Stimulated activated CD8-positive, alpha-beta memory T cell treated with anti-CD3 and anti-CD28 coated beads, Interleukin-15, amount 100 ng/mL, for 1 hour (primary cell): Measurements from ENCODE around the gene KRT76.
"Not testable (repeated sequence)": the region's sequence is repeated elsewhere in the genome, so short reads cannot be mapped to it uniquely, and the experiment has no call there.

Experiments
- DNase-seq: peaks from one replicate; pipeline ENCODE4 v3.0.0-alpha.2; 2020; ENCODE audit warnings: low read depth

Gene KRT76

GRCh38 chr12:52796839-52797528, 19.8 kb upstream of the KRT76 start:
- no peak for DNase-seq

- DNase-seq = no peak
Observed at GRCh38 chr12:52796429-52796794, 19.3 kb upstream of the KRT76 start.

- no peak for DNase-seq
Observed at GRCh38 chr12:52795694-52796428, 18.7 kb upstream of the KRT76 start, which contains the start of gene KRT3. KRT3 (minus strand) TSS chr12:52796117; CDS start chr12:52796042, 75 bp downstream.

DNA sequence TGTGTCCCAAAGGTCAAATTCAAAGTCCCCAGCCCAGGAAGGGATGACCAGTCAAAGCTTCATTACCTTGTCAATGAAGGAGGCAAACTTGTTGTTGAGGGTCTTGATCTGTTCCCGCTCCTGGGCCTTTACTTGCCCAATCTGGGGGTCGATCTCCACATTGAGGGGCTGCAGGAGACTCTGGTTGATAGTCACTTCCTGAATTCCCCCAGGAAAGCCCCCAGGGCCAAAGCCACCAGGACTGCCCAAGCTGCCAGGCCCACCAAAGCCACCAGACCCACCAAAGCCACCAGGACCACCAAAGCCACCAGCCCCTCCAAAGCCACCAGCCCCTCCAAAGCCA, 18.2 kb upstream of the KRT76 start:
- DNase-seq = not testable (repeated sequence)

DNA sequence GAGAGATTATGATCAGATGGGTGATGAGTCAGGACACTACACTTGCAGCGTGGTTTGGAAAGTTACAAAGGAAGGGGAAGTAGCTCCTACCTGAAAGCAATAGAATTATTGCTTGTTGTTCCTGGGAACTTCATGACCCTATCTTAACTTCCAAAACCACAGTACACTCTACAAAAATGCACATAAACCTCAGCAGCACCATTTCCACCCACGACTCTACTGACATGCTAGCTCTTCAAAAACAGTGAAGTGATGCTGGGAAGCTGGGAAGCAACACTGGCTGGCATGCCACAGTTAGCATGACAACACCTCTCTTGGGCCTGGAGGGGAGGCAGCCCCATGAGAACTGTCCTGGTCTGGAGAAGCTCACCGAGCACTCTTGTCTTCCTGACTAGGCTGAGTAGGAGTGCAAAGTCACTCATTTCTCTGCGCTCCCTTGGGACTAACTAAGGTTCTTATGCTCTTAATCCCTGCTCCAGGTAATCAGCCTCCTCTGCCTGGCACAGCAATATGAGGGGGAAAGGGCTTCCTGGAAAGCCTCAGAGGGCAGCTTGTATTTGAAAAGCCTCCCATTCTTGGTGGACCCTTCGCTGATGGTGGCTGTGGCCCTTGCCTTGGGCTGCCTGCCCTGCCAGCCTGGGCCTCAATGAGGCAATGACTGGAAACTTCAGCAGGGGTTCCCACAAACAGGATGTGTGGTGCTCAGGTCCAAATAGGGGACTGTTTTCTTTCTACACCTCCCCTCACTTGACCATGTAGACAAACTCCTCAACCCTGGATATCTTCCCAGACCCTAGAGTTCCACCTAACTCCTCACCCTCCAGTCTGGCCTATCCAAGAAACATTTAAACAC, 17.6 kb upstream of the KRT76 start:
- DNase-seq = no peak

- no peak for DNase-seq
Observed at GRCh38 chr12:52792185-52793029, 15.3 kb upstream of the KRT76 start.

GRCh38 chr12:52791271-52792184, 14.4 kb upstream of the KRT76 start:
- no peak for DNase-seq

DNA sequence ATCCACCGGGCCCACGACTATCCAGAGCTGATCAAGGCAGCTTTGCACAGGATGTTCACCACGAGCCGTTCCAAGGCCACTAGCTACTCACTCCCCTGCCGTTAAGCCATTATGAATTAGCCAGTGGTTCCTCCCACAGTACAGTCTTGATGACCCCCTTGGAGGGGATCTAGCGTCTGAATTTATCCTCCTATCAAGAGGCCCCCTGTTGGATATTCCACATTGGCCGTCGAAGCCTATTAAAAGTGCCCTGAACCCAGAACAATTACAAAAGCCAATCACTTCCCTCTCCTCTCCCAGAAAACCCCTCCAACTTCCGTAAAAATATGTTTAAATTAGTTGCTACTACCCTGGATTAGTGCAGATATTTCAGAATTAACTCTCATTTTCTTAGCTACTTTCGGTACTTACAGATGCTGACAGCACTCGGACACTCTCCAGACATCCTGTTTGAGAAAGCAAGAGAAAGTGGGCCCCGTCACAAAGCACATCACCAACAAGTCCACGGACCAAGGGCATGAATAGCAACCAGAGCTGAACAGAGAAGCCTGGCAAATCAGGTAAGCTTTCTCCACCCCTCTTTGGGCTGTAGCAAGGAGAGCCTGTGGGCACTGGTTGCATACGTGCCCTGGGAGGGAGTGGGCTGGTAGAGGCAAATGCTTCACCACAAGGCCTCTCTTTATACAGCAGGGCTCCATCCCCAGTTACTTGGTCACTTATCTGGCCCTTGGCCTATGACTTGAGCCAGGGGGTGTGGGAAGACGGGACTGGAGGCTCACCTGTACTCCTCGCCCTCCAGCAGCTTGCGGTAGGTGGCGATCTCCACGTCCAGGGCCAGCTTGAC, 13.5 kb upstream of the KRT76 start:
- no peak for DNase-seq

DNA sequence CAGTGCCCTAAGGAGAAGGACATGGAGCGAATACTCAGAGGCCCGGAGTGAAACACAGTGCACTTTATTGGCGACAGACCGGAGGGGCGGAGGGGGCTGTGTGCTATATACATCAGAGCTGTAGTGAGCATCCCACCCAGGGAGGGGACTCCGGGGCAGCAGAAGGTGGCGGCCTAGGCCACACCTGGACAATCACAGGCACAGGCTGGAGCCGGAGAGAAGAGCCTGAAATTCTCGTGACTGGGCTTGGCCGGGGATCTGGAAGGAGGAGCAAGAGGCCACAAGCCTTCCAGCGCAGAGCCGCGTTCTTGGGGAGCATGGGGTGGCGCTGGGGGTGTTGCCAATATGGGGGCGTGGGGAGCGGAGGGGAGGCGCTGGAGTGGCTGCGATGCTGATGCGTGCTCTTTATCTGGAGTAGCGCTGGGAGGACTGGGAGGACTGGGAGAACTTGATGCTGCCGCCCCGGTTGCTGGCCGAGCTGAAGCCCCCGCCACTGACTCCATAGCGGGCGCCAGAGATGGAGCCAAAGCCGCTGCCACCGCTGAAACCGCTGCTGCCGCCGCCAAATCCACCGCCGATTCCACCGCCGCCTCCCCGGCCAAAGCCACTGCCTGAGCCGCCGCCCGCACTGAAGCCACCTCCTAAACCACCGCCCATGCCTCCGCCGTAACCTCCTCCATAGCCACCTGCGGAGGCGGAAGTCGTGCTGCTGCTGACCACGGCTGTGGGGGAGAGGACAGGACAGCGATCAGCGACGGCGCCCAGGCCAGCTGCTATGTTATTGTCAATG, 12.7 kb upstream of the KRT76 start:
- no peak for DNase-seq

- no peak for DNase-seq
Observed at GRCh38 chr12:52788876-52789636, 11.9 kb upstream of the KRT76 start.

DNA sequence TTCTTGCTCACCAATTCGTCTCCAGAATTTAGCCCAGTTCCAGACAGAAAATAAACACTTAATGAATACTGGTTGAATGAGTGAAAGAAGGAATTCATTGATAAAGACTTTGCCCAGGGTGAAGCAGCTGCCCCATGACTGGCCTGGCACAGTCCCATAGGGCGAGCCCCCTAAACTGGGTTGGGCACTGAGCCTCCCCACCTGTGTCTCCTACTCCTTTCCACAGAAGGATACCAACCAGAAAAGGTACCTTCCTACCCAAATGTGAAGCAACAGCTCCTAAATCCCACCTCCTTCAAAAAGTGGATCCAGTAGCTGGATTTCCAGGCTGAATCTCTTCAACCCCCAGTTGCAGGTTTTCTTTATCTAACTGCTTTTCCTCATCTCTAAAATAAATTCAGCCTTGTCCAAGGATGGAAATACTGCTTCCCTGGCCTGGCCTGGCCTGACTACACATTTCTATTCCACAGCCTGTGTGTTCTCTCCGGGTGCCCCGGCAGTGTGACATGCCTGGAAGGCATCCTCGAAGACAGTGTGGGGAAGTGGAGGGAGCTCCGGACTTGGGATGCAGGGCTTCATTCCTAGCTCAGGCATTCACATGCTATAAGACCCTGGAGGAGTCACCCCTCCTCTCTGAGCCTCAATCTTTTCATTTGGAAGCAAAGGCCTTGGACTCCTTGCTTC, 11.2 kb upstream of the KRT76 start:
- no peak for DNase-seq

GRCh38 chr12:52787324-52788191, 10.4 kb upstream of the KRT76 start:
- no peak for DNase-seq

GRCh38 chr12:52784909-52785308, 7.8 kb upstream of the KRT76 start:
- no peak for DNase-seq

GRCh38 chr12:52783563-52784316, 6.6 kb upstream of the KRT76 start:
- DNase-seq = no peak

DNA sequence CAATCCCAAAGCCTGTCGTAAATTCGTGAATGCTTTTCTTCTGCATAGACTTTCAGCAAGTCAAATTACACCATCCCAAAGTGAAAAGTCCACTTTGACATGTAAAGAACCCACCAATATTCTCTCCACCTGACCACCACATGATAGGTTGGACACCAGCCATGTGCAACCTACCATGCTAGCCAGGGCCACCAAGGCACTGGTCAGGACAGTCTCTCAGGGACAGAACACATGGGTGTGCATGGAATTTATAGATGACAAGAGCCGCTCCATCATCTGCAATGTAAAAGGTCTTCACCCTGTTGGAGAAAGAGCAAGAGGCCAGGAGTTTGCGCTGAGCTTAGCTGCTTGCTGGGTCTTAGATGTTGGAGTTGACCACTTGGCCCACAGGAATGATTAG, 5.4 kb upstream of the KRT76 start:
- no peak for DNase-seq
